HEK293 (cell line): ENCODE data around the gene SAMD14.

Experiments used
- CTCF ChIA-PET: fragments of 350-600 bp; formaldehyde crosslinking; extraction: SDS; loops from one replicate; lab custom pipeline; 2021; ENCODE audit warnings: antibody characterized with exemption; lab: Yijun Ruan, JAX
- POLR2A ChIA-PET: fragments of 300-600 bp; formaldehyde crosslinking; extraction: SDS; loops from one replicate; lab custom pipeline; 2020; ENCODE audit warnings: antibody characterized with exemption, inconsistent platforms; lab: Yijun Ruan, JAX
- H3K27ac ChIP-seq: fragments of 200-500 bp; sonication (Bioruptor generic); 2 replicates; pipeline ENCODE4 v1.5.1; 2014; ENCODE audit warnings: low read depth, low read length, control low read depth, inconsistent platforms; ENCODE audit errors: extremely low read depth
- H3K36me3 ChIP-seq, 2 experiments: fragments of 200-500 bp in 1 of 2; sonication (Bioruptor generic) in 1 of 2; 1 replicate in 1 of 2; 2 replicates in 1 of 2; pipeline ENCODE4 v1.5.1; 2014 to 2017; ENCODE audit warnings: inconsistent platforms in 2 of 2, low read length in 2 of 2; ENCODE audit not compliant: control insufficient read depth in 2 of 2, insufficient read depth in 1 of 2
- H3K4me1 ChIP-seq: fragments of 200-500 bp; sonication (Bioruptor generic); 2 replicates; pipeline ENCODE4 v1.5.1; 2014; ENCODE audit warnings: mild to moderate bottlenecking, low read length, inconsistent platforms; ENCODE audit not compliant: control insufficient read depth, insufficient read depth
- H3K4me3 ChIP-seq: 2 replicates; pipeline ENCODE4 v1.5.1; 2011; ENCODE audit warnings: low read depth, mild to moderate bottlenecking, control low read depth, low read length, moderate library complexity
- H3K9me3 ChIP-seq: fragments of 200-500 bp; sonication (Bioruptor generic); 2 replicates; pipeline ENCODE4 v1.5.1; 2014; ENCODE audit warnings: low read depth, low read length, inconsistent platforms; ENCODE audit not compliant: control insufficient read depth, insufficient read depth
- GLI4 ChIP-seq: fragments of 450-650 bp; formaldehyde crosslinking; IDR thresholded peaks from 2 replicates; pipeline ENCODE4 v1.5.1; 2016; ENCODE audit warnings: missing biosample characterization, missing genetic modification characterization
- KLF1 ChIP-seq: fragments of 450-650 bp; formaldehyde crosslinking; IDR thresholded peaks from 2 replicates; pipeline ENCODE4 v1.5.1; 2016; ENCODE audit warnings: missing biosample characterization, missing genetic modification characterization
- MYNN ChIP-seq: fragments of 450-650 bp; formaldehyde crosslinking; IDR thresholded peaks from 2 replicates; pipeline ENCODE4 v1.5.1; 2016; ENCODE audit warnings: missing biosample characterization, missing genetic modification characterization, borderline replicate concordance
- SCRT1 ChIP-seq: fragments of 450-650 bp; formaldehyde crosslinking; IDR thresholded peaks from 2 replicates; pipeline ENCODE4 v1.5.1; 2016; ENCODE audit warnings: missing biosample characterization, missing genetic modification characterization, borderline replicate concordance
- SP2 ChIP-seq: fragments of 450-650 bp; formaldehyde crosslinking; IDR thresholded peaks from 2 replicates; pipeline ENCODE4 v1.5.1; 2016; ENCODE audit warnings: missing biosample characterization, missing genetic modification characterization
- ZFP69B ChIP-seq: fragments of 450-650 bp; formaldehyde crosslinking; IDR thresholded peaks from 2 replicates; pipeline ENCODE4 v1.5.1; 2016; ENCODE audit warnings: missing biosample characterization, missing genetic modification characterization
- ZNF10 ChIP-seq: fragments of 450-650 bp; formaldehyde crosslinking; IDR thresholded peaks from 2 replicates; pipeline ENCODE4 v1.5.1; 2017; ENCODE audit warnings: missing biosample characterization, missing genetic modification characterization
- ZNF146 ChIP-seq: fragments of 450-650 bp; formaldehyde crosslinking; IDR thresholded peaks from 2 replicates; pipeline ENCODE4 v1.5.1; 2016; ENCODE audit warnings: missing biosample characterization, missing genetic modification characterization
- ZNF169 ChIP-seq: fragments of 450-650 bp; formaldehyde crosslinking; IDR thresholded peaks from 2 replicates; pipeline ENCODE4 v1.5.1; 2016; ENCODE audit warnings: missing biosample characterization, missing genetic modification characterization
- ZNF19 ChIP-seq: fragments of 450-650 bp; formaldehyde crosslinking; IDR thresholded peaks from 2 replicates; pipeline ENCODE4; 2016; ENCODE audit warnings: missing biosample characterization, missing genetic modification characterization, low read depth
- ZNF274 ChIP-seq, 2 experiments: fragments of 200-500 bp in 1 of 2; fragments of 450-650 bp in 1 of 2; sonication (Bioruptor generic) in 1 of 2; formaldehyde crosslinking in 1 of 2; IDR thresholded peaks; 2 replicates each; pipeline versions ENCODE4 v1.5.1 to v1.6.1; 2014 to 2016; ENCODE audit warnings: borderline replicate concordance in 1 of 2, inconsistent platforms in 1 of 2, low read length in 1 of 2, missing biosample characterization in 1 of 2, missing genetic modification characterization in 1 of 2
- ZNF324 ChIP-seq: fragments of 450-650 bp; formaldehyde crosslinking; IDR thresholded peaks from 2 replicates; pipeline ENCODE4 v1.5.1; 2016; ENCODE audit warnings: missing biosample characterization, missing genetic modification characterization
- ZNF341 ChIP-seq: fragments of 450-650 bp; formaldehyde crosslinking; IDR thresholded peaks from 2 replicates; pipeline ENCODE4; 2016; ENCODE audit warnings: low read depth, missing biosample characterization, missing genetic modification characterization
- ZNF354C ChIP-seq: fragments of 450-650 bp; formaldehyde crosslinking; IDR thresholded peaks from 2 replicates; pipeline ENCODE4 v1.5.1; 2016; ENCODE audit warnings: missing biosample characterization, missing genetic modification characterization, low read depth, borderline replicate concordance
- ZNF37A ChIP-seq: fragments of 450-650 bp; IDR thresholded peaks from 2 replicates; pipeline ENCODE4 v1.5.1; 2018; ENCODE audit warnings: missing biosample characterization, missing genetic modification characterization
- ZNF514 ChIP-seq: fragments of 450-650 bp; formaldehyde crosslinking; IDR thresholded peaks from 2 replicates; pipeline ENCODE4 v1.5.1; 2016; ENCODE audit warnings: missing biosample characterization, missing genetic modification characterization
- ZNF623 ChIP-seq: fragments of 450-650 bp; formaldehyde crosslinking; IDR thresholded peaks from 2 replicates; pipeline ENCODE4 v1.5.1; 2016; ENCODE audit warnings: missing biosample characterization, missing genetic modification characterization
- ZNF629 ChIP-seq: fragments of 450-650 bp; formaldehyde crosslinking; IDR thresholded peaks from 2 replicates; pipeline ENCODE4 v1.5.1; 2017; ENCODE audit warnings: missing biosample characterization, missing genetic modification characterization
- ZNF670 ChIP-seq: fragments of 450-650 bp; formaldehyde crosslinking; IDR thresholded peaks from 2 replicates; pipeline ENCODE4 v1.5.1; 2016; ENCODE audit warnings: missing biosample characterization, missing genetic modification characterization, low read depth
- ZNF776 ChIP-seq: fragments of 450-650 bp; formaldehyde crosslinking; IDR thresholded peaks from 2 replicates; pipeline ENCODE4 v1.5.0; 2017; ENCODE audit warnings: missing biosample characterization, missing genetic modification characterization, borderline replicate concordance
- ZNF785 ChIP-seq: fragments of 450-650 bp; formaldehyde crosslinking; IDR thresholded peaks from 2 replicates; pipeline ENCODE4 v1.5.1; 2016; ENCODE audit warnings: missing biosample characterization, missing genetic modification characterization
- TF ChIP-seq, protein P1 (sequence below): fragments of 450-650 bp; formaldehyde crosslinking; IDR thresholded peaks from 2 replicates; pipeline ENCODE4 v1.5.1; 2016; ENCODE audit warnings: missing biosample characterization, missing genetic modification characterization
- TF ChIP-seq, protein P2 (sequence below): fragments of 450-650 bp; formaldehyde crosslinking; IDR thresholded peaks from 2 replicates; pipeline ENCODE4 v1.5.1; 2017; ENCODE audit warnings: missing biosample characterization, missing genetic modification characterization
- TF ChIP-seq, protein P3 (sequence below): fragments of 450-650 bp; formaldehyde crosslinking; conservative IDR thresholded peaks from 2 replicates; pipeline ENCODE4 v1.5.1; 2016; ENCODE audit warnings: low read depth, missing biosample characterization, missing genetic modification characterization
- TF ChIP-seq, protein P4 (sequence below): fragments of 450-650 bp; formaldehyde crosslinking; IDR thresholded peaks from 2 replicates; pipeline ENCODE4 v1.5.1; 2016; ENCODE audit warnings: missing biosample characterization, missing genetic modification characterization
- TF ChIP-seq, protein P5 (sequence below): fragments of 450-650 bp; formaldehyde crosslinking; IDR thresholded peaks from 2 replicates; pipeline ENCODE4 v1.5.1; 2017; ENCODE audit warnings: missing biosample characterization, missing genetic modification characterization

The SAMD14 gene

DNA sequence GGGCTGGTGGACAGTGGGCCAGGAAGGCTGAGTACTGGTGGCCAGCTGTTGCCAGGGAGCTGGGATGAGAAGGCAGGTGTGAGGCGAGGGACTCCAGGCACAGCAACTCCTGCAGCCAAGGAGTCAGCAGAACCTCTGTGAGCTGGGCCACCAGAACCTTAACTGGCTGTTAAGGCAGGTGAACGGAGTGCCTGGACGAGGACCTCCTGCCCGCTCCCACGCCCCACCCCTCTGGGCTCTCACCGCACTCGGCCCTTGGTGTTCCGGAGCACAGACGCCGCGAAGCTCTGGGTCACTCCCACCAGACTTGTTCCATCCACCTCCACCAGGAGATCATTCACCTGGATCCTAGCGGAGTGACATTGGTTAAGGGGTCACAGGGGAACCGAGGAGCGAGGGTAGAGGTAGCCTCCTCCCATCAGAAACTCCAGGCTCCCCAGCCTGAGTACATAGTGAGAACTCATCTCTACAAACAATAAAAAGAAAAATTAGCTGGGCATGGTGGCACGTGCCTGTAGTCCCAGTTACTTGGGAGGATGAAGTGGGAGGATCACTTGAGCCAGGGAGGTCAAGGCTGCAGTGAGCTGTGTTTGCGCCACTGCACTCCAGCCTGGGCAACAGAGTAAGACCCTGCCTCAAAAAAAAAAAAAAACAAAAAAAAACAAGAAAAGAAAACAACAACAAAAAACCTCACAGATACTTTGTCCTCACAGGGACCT is 11.2 kb upstream of the SAMD14 start (continued):
- TF ChIP-seq SP2 (tag by site-specific recombination) (no peak), ZNF19 (no peak), ZNF629 (no peak), ZNF354C (no peak), ZNF10 (tag by site-specific recombination) (no peak), ZNF341 (tag by site-specific recombination) (no peak), ZNF274 (IDR thresholded peaks at IDR 0.05; ENCODE audit: low read length) (no peak), ZNF274 (tag by site-specific recombination; IDR thresholded peaks at IDR 0.05; ENCODE audit: borderline replicate concordance) (peak; percentile 87; the same call in 1 of the 2 replicates), ZNF670 (tag by site-specific recombination) (no peak), ZNF776 (tag by site-specific recombination) (no peak), ZNF324 (no peak)
- TF ChIP-seq, protein P1, sequence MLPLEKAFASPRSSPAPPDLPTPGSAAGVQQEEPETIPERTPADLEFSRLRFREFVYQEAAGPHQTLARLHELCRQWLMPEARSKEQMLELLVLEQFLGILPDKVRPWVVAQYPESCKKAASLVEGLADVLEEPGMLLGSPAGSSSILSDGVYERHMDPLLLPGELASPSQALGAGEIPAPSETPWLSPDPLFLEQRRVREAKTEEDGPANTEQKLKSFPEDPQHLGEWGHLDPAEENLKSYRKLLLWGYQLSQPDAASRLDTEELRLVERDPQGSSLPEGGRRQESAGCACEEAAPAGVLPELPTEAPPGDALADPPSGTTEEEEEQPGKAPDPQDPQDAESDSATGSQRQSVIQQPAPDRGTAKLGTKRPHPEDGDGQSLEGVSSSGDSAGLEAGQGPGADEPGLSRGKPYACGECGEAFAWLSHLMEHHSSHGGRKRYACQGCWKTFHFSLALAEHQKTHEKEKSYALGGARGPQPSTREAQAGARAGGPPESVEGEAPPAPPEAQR (tag by site-specific recombination) = no peak
- TF ChIP-seq, protein P2, sequence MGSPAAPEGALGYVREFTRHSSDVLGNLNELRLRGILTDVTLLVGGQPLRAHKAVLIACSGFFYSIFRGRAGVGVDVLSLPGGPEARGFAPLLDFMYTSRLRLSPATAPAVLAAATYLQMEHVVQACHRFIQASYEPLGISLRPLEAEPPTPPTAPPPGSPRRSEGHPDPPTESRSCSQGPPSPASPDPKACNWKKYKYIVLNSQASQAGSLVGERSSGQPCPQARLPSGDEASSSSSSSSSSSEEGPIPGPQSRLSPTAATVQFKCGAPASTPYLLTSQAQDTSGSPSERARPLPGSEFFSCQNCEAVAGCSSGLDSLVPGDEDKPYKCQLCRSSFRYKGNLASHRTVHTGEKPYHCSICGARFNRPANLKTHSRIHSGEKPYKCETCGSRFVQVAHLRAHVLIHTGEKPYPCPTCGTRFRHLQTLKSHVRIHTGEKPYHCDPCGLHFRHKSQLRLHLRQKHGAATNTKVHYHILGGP (tag by site-specific recombination) = no peak

DNA sequence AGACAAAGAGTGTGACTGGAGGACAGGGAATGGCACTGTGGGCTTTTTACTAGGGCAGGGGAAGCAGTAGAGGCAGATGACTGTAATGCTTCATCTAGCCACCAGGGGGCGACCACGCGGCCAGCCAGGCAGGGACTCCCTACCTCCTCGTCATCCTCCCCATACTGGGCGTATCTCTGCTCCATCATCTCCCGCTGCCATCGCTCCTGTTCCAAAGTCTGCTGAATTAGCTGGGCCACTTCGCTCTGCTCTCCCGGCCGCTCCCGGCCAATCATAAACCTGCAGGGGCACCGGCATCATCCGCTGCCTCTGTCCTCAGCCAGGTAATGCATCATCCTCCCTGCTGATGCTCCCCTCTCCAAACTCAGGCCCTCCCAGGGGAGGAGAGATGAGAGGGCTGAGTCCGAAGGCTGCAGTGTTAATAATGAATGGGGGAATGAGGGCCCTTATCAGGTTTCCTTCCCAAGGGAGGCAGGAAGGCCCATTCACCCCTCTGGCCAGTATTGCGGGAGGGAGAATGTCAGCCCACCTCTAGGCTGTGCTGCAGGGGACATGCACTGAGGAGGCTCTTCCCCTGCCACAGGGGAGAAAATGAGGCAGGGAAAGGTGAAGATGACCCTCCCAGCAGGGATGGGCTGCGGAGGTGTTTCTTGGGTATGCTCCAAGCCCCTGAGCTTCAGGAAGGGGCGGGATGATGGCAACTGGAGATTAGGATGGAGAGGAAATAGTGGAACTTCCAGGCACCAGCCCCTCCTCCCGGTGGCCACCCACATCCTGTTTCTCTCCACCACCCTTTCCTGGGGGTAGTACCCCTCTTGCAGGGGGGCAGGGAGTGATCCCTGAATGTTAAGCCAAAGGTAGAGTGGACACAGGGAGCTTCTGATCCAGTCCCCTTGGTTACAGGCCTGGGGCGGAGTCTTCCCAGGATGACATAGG is 10.3 kb upstream of the SAMD14 start:
- no peaks in the 10 kb centered on the region for H3K9me3 ChIP-seq
- ChIA-PET POLR2A (interaction anchor here (1.0 to 1.5 kb wide), 5 partner anchors 8 to 60 kb away, joined by 3 to 10 read pairs (median 3); no protein-coding TSS in a partner anchor), CTCF (interaction anchor here (0.6 to 3.8 kb wide), 22 partner anchors 10 to 1209 kb away, joined by 3 to 52 read pairs (median 5); partner anchors contain the start of genes PPP1R9B, SAMD14 and TMEM92)
- no peaks in the 10 kb centered on the region for H3K4me1 ChIP-seq
- H3K27ac ChIP-seq = no peak overlapping the region
- peaks cover 32 to 100% of the 10 kb centered on the region in 2 experiments for H3K36me3 ChIP-seq
- H3K4me3 ChIP-seq = no peak overlapping the region
- TF ChIP-seq GLI4 (no peak), ZNF37A (no peak), ZFP69B (no peak), SCRT1 (tag by site-specific recombination) (no peak), ZNF629 (peak; percentile 77), ZNF169 (tag by site-specific recombination) (no peak), ZNF623 (tag by site-specific recombination) (no peak), ZNF785 (no peak), ZNF146 (tag by site-specific recombination) (no peak), ZNF514 (tag by site-specific recombination) (no peak), MYNN (no peak), KLF1 (tag by site-specific recombination) (peak; percentile 75)
- TF ChIP-seq, protein P3, sequence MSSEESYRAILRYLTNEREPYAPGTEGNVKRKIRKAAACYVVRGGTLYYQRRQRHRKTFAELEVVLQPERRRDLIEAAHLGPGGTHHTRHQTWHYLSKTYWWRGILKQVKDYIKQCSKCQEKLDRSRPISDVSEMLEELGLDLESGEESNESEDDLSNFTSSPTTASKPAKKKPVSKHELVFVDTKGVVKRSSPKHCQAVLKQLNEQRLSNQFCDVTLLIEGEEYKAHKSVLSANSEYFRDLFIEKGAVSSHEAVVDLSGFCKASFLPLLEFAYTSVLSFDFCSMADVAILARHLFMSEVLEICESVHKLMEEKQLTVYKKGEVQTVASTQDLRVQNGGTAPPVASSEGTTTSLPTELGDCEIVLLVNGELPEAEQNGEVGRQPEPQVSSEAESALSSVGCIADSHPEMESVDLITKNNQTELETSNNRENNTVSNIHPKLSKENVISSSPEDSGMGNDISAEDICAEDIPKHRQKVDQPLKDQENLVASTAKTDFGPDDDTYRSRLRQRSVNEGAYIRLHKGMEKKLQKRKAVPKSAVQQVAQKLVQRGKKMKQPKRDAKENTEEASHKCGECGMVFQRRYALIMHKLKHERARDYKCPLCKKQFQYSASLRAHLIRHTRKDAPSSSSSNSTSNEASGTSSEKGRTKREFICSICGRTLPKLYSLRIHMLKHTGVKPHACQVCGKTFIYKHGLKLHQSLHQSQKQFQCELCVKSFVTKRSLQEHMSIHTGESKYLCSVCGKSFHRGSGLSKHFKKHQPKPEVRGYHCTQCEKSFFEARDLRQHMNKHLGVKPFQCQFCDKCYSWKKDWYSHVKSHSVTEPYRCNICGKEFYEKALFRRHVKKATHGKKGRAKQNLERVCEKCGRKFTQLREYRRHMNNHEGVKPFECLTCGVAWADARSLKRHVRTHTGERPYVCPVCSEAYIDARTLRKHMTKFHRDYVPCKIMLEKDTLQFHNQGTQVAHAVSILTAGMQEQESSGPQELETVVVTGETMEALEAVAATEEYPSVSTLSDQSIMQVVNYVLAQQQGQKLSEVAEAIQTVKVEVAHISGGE (tag by site-specific recombination) = no peak
- TF ChIP-seq, protein P4, sequence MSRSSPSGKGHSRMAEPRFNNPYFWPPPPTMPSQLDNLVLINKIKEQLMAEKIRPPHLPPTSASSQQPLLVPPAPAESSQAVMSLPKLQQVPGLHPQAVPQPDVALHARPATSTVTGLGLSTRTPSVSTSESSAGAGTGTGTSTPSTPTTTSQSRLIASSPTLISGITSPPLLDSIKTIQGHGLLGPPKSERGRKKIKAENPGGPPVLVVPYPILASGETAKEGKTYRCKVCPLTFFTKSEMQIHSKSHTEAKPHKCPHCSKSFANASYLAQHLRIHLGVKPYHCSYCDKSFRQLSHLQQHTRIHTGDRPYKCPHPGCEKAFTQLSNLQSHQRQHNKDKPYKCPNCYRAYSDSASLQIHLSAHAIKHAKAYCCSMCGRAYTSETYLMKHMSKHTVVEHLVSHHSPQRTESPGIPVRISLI (tag by site-specific recombination) = no peak
- TF ChIP-seq, protein P5, sequence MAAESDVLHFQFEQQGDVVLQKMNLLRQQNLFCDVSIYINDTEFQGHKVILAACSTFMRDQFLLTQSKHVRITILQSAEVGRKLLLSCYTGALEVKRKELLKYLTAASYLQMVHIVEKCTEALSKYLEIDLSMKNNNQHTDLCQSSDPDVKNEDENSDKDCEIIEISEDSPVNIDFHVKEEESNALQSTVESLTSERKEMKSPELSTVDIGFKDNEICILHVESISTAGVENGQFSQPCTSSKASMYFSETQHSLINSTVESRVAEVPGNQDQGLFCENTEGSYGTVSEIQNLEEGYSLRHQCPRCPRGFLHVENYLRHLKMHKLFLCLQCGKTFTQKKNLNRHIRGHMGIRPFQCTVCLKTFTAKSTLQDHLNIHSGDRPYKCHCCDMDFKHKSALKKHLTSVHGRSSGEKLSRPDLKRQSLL = peak; percentile 99
